Upper lobe of right lung (tissue), 1 donor: ENCODE data around the gene FCRL4. TPM values are rescaled to one million over a fixed set of nuclear protein-coding genes. Genes with fewer than 3 reads are reported as not detected.

ENCODE experiments used
- ATAC-seq: fragments of 200-7000 bp; cut with Tn5 transposase; one replicate; pipeline ENCODE4 v1.9.1; 2020; ENCODE audit warnings: mild to moderate bottlenecking, moderate library complexity
- DNase-seq: peaks from one replicate; pipeline ENCODE4 v3.0.0-alpha.2; 2020
- H3K27ac ChIP-seq: fragments of 200-600 bp; one replicate; pipeline ENCODE4 v1.8.0; 2022
- H3K27me3 ChIP-seq: fragments of 200-600 bp; one replicate; pipeline ENCODE4 v1.8.0; 2022; ENCODE audit warnings: mild to moderate bottlenecking
- H3K36me3 ChIP-seq: fragments of 200-600 bp; one replicate; pipeline ENCODE4 v1.8.0; 2022
- H3K4me1 ChIP-seq: fragments of 200-600 bp; one replicate; pipeline ENCODE4 v1.8.0; 2022
- H3K4me3 ChIP-seq: fragments of 200-600 bp; one replicate; pipeline ENCODE4 v1.8.0; 2022; ENCODE audit warnings: mild to moderate bottlenecking
- H3K9me3 ChIP-seq: fragments of 200-600 bp; one replicate; pipeline ENCODE4 v1.8.0; 2022
- intact Hi-C: fragments of 100-400 bp; cut with DNase I; formaldehyde crosslinking; loops from one replicate; pipeline ENCODE4 v1.11.0; 2022
- total RNA-seq: library from RNA; stranded (reverse); fragmentation: NEBNext Ultra II Directional; extraction: Animal tissue kit (Norgen Biotek cat#: 25700); gene quantifications from one replicate; pipeline ENCODE4 v1.2.1, GENCODE V29; 2021
- TF ChIP-seq, protein P1 (sequence below): fragments of 200-600 bp; IDR thresholded peaks from one replicate; pipeline ENCODE4 v1.8.0; 2022; ENCODE audit warnings: antibody characterized with exemption
- donor health status: DM: no; HTN: yes; CAD: no; lungs with severe emphysema.

The FCRL4 gene
- total RNA-seq, 1 donor from 2014 or later = not detected

DNA sequence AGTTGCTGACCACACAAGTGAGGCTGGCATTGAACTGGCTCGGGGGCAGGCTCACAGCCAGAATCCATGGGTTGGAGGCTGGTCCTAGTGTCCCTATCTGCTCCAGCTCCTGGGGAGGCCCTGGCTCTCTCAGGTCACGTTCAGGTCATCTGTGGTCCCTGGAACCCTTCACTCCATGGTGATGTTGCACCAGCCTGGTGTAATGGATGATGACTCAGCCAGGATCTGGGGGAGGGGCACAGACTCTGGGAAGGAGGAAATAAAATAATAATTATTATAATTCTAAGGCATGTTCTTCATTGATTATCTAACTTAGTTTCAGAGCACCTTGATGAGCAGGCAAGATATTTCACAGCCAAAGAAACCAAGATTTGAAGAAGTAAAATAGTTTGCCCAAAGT lies 26.6 kb upstream of the FCRL4 start:
- DNase-seq = no peak
- Histone ChIP-seq H3K27ac (no peak overlapping the region), H3K4me1 (no peaks in the 10 kb centered on the region), H3K27me3 (peaks cover 6% of the 10 kb centered on the region), H3K4me3 (no peak overlapping the region), H3K36me3 (no peaks in the 10 kb centered on the region), H3K9me3 (no peaks in the 10 kb centered on the region)
- intact Hi-C loops = no loop called here
- no peak for ATAC-seq
- TF ChIP-seq, protein P1, sequence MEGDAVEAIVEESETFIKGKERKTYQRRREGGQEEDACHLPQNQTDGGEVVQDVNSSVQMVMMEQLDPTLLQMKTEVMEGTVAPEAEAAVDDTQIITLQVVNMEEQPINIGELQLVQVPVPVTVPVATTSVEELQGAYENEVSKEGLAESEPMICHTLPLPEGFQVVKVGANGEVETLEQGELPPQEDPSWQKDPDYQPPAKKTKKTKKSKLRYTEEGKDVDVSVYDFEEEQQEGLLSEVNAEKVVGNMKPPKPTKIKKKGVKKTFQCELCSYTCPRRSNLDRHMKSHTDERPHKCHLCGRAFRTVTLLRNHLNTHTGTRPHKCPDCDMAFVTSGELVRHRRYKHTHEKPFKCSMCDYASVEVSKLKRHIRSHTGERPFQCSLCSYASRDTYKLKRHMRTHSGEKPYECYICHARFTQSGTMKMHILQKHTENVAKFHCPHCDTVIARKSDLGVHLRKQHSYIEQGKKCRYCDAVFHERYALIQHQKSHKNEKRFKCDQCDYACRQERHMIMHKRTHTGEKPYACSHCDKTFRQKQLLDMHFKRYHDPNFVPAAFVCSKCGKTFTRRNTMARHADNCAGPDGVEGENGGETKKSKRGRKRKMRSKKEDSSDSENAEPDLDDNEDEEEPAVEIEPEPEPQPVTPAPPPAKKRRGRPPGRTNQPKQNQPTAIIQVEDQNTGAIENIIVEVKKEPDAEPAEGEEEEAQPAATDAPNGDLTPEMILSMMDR = no peak

DNA sequence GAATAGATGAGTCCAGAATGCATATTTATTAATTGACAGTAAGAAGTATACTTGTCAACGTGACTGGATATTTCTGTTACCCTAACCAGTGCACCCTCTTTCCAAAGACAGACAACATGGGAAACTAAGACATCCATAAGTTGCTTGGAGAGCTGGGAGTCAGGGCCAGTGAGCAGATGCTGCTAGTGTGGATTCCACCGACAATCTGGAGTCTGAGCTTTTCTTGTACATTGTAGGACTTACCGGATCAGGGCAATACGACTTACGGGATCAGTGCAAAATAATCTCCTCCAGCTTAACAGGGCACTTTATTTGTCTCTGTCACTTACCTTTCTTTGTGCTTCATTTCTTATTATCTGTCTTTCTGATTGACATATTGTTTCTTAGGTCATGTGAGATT lies 24.6 kb upstream of the FCRL4 start:
- intact Hi-C loops = no loop called here
- TF ChIP-seq, protein P1 = no peak

DNA sequence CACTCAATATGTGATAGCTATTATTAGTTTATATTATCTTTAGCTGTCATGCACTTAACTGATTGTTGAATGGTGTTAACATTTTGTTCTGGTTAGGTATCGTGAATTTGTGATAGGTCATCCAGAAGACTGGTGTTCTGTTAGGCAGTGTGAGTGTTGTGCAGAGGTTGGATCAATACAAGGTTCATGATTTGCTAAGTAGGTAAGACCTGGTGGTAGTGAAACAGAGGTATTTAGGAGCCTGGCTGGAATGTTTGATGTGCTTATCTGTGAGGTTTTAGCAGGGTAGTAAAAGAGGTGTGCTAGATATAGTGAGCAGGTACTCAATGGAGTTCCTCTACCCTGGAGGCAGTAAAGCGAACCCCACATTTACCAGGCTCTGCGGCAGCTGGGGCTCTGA lies 20.3 kb upstream of the FCRL4 start:
- Histone ChIP-seq H3K36me3 (no peaks in the 10 kb centered on the region), H3K4me1 (no peaks in the 10 kb centered on the region), H3K27ac (no peak overlapping the region), H3K27me3 (no peaks in the 10 kb centered on the region), H3K4me3 (no peak overlapping the region), H3K9me3 (no peaks in the 10 kb centered on the region)
- intact Hi-C loops = no loop called here
- no peak for ATAC-seq
- DNase-seq = no peak
- TF ChIP-seq, protein P1 = no peak

More for the DNA sequence above, 24.6 kb upstream of the FCRL4 start:
- DNase-seq (no peak), ATAC-seq (no peak)
- peaks cover 6% of the 10 kb centered on the region for H3K27me3 ChIP-seq
- H3K4me1 ChIP-seq = no peaks in the 10 kb centered on the region
- H3K9me3 ChIP-seq = no peaks in the 10 kb centered on the region
- H3K36me3 ChIP-seq = no peaks in the 10 kb centered on the region
- H3K27ac ChIP-seq = no peak overlapping the region
- no peak overlapping the region for H3K4me3 ChIP-seq

DNA sequence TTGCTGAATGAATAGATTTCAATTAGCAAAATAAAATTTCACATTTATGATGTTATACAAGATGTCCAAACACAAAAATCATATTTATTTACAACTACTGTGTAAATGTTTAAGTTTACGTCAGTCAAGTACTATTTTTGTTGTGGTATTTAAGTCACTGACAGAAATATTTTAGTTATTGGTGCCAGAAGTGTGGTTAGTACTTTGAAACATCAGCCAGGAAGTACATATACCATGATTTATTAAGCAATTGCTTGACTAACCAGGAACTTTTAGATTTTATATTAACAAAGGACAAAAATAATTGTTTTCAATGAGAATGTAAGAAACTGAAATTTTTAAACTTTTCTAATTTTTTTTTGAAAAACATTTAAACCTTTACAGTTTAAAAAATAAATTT lies 2.4 kb upstream of the FCRL4 start:
- Histone ChIP-seq H3K9me3 (no peaks in the 10 kb centered on the region), H3K36me3 (no peaks in the 10 kb centered on the region), H3K4me1 (no peaks in the 10 kb centered on the region), H3K27me3 (peaks cover 17% of the 10 kb centered on the region), H3K4me3 (no peak overlapping the region), H3K27ac (no peak overlapping the region)
- intact Hi-C loops = no loop called here
- TF ChIP-seq, protein P1 = no peak
- no peak for ATAC-seq
- DNase-seq = no peak

DNA sequence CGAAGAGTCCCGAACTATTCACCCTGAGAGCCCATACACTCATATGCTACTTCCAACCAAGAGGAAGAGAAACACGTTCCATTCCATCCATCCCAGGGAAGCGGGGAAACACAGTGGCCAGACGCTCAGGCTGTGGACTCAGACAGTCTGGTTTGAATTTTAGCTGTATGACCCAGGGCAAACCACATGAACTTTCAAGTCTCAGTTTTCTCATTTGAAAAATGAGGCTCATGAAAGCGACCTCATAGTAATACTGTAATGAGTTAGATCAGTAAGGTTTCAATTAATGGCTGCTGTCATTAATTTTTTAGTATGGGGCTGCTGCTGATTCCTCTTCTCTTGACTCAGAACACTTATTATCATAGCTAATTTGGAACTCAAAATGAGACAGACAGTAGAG lies 1.5 kb downstream of the FCRL4 start:
- Histone ChIP-seq H3K36me3 (no peaks in the 10 kb centered on the region), H3K4me1 (no peaks in the 10 kb centered on the region), H3K27me3 (peaks cover 5% of the 10 kb centered on the region), H3K27ac (no peak overlapping the region), H3K4me3 (no peak overlapping the region), H3K9me3 (no peaks in the 10 kb centered on the region)
- DNase-seq (no peak), ATAC-seq (no peak)
- TF ChIP-seq, protein P1 = no peak
- intact Hi-C loops = no loop called here

DNA sequence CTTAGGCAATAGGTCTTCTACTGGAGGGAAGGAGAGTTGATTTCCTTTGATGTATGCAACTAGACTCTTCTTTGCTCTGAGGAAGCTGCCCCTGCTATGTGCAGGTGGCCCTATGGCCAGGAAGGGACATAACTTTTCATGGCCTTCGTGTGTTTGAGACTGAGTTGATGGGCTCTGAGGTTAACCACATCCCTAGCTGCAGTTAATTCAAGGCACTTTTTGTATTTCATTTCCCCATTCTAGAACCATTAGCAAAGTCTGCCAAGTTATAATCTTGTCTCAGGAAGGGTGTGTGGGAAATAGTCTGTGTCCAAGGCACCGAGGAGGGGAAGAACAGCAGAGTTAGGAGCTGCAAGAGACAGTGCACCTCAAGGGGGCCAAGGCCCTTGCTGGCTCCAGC lies 2.5 kb downstream of the FCRL4 start:
- Histone ChIP-seq H3K4me1 (no peaks in the 10 kb centered on the region), H3K4me3 (no peak overlapping the region), H3K27ac (no peak overlapping the region), H3K36me3 (no peaks in the 10 kb centered on the region), H3K9me3 (no peaks in the 10 kb centered on the region), H3K27me3 (peaks cover 4% of the 10 kb centered on the region)
- DNase-seq (no peak), ATAC-seq (no peak)
- intact Hi-C loops = no loop called here
- TF ChIP-seq, protein P1 = no peak
